GM18502 (cell line): ENCODE results near the gene ACTC1.
"Not testable (repeated sequence)": the region's sequence is repeated elsewhere in the genome, so short reads cannot be mapped to it uniquely, and the experiment has no call there.

Experiments used
- ATAC-seq: cut with Tn5 transposase; IDR thresholded peaks from one replicate; pipeline ENCODE4 v1.9.1; 2021; ENCODE audit warnings: mild to moderate bottlenecking; ENCODE audit not compliant: unreplicated experiment, poor library complexity

ACTC1 gene

GRCh38 chr15:34795267-34796081 is at the start of gene ACTC1:
Gene ACTC1 (minus strand): TSS chr15:34795549. CDS start chr15:34794808, 741 bp downstream.
- no peak for ATAC-seq

DNA sequence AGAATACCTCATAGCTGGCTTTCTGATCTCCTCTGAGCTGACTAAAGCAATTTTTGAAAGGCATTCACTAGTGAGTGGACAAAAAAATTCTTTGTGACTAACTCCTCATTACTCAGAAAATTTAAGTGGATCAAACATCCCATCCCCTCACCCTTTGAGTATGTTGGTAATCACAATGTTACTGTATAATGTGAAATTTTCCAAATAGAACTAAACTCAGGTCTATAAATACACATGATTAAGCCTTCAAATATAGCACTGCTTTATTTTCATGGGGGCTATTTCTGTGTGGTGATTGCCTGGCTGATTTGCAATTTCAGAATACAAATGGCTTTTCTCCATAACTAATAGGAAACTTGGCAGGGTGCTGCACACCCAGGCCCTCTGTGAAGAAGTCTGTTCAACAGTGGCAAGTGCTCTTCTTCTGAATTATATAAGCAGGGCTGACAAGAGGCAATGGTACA is 45.9 kb upstream of the ACTC1 start:
- no peak for ATAC-seq

DNA sequence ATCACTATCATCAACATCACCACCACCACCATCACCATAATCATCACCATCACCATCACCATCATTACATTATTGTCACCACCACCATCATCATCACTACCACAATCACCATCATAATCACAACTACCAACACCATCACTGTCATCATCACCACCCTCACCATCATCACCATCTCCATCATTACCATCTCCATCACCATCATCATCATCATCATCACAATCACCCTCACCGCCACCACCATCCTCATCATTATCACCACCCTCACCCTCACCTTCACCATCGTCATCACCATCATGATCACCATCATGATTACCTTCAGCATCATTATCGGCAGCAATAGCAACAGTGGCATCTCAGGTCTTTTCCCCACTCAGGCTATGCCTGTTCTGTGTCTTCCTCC is 42.9 kb upstream of the ACTC1 start:
- no peak for ATAC-seq

DNA sequence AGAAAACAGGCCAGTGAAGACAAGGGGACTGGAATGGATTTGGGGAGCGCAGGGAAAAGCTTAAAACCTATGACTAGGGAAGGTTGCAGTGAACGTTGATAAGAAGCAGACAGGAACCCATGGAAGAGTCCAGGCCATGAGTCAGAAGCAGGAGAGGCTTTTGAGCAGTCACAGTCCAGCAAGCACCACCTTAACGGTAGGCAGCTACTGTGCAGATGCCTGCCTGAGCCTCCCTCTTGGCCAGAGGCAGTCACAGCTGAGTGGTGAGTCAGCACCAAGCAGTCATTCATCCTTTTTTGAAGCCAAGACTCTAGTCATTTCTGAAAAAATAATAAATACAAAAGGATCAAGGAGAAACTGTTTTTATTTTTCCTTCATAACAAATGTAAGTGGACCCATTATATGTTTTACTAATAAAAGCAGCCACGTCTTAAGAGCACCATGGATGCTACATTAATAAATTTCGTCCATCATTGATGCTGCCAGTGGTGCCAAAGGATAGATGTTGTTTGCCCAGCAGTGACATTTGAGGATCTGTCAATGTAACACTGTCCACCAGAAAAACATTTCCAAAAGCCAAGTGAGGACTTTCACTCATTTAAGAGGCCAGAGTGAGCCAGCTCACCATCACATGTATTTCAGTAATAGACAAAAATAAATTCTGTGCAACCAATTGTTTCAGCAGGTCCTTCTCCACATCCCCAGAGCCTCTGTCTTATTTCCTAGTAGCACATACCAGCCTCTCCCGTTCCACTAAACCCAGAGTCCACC is 42.1 kb upstream of the ACTC1 start:
- no peak for ATAC-seq

GRCh38 chr15:34828145-34828911 is 33.0 kb upstream of the ACTC1 start:
- ATAC-seq, result no peak

GRCh38 chr15:34821831-34822230 is 26.5 kb upstream of the ACTC1 start:
- no peak for ATAC-seq

DNA sequence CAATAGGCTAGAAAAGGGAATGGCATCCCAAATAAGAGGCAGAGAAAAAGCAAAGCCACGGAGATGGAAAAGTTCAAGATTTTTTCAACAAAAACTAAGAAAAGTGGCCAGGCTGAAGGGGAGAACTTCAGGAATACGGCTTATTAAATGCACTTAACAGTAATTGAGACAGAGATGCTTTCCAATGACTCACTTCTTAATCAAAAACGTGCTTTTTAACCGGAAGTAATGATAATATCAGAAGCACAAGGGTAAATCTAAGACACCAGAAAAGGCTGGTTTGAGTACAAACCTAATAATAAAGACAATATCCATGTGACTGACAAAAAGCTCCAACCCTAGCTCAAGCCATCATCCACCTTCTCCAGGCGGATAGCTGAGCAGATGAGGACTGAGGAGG is 24.8 kb upstream of the ACTC1 start:
- ATAC-seq, result no peak

- no peak for ATAC-seq
Measured at GRCh38 chr15:34818526-34818925, 23.2 kb upstream of the ACTC1 start.

GRCh38 chr15:34815836-34816235 is 20.5 kb upstream of the ACTC1 start:
- ATAC-seq, result no peak

- no peak for ATAC-seq
Measured at GRCh38 chr15:34813446-34814190, 18.3 kb upstream of the ACTC1 start.

DNA sequence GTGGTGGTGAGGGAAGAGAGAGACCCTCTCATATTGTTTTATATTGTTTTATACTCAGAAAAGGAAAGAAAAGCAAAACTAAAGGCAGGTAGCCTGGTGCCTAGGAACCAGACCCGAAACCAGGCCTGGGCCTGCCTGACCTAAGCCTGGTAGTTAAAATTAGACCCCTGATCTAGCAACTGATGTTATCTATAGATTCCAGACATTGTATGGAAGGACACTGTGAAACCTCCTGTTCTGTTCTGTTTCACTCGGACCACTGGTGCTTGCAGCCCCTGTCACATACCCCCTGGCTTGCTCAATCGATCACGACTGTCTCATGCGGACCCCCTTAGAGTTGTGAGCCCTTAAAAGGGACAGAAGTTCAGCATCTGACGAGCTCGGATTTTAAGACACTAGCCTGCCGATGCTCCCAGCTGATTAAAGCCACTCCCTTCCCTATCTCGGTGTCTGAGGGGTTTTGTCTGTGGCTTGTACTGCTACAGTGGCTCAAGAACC is 17.6 kb upstream of the ACTC1 start:
- not testable (repeated sequence) for ATAC-seq

DNA sequence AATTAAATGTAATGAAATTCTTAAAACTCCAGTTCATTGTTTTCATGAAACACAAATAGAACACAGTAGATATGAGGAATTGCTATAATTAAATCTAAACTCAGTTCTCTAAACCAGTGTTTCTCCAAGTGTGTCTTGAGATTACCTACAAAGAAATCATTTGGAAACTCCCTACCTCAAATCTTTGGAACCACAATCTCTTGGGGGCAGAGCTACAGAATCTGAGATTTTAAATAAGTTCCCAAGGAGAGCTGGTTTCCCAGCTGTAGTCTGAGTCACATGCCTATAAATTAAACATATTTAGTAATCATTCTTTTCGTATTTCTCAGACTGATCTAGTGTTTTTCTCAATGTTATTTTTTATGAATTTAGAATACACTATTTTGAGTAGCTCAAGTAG is 17.0 kb upstream of the ACTC1 start:
- ATAC-seq, result no peak

GRCh38 chr15:34810443-34811129 is 15.2 kb upstream of the ACTC1 start:
- ATAC-seq, result no peak

- no peak for ATAC-seq
Measured at GRCh38 chr15:34809186-34809585, 13.8 kb upstream of the ACTC1 start.

- ATAC-seq, result no peak
Measured at GRCh38 chr15:34808016-34808415, 12.7 kb upstream of the ACTC1 start.

DNA sequence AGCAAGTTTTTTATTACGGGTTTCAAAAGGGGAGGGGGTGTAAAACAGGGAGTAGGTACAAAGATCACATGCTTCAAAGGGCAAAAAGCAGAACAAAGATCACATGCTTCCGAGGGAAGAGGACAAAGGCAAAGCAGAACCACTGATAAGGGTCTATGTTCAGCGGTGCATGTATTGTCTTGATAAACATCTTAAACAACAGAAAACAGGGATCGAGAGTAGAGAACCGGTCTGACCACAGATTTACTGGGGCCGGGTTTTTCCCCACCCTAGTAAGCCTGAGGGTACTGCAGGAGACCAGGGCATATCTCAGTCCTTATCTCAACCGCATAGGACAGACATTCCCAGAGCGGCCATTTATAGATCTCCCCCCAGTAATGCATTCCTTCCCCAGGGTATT is 11.9 kb upstream of the ACTC1 start:
- not testable (repeated sequence) for ATAC-seq

DNA sequence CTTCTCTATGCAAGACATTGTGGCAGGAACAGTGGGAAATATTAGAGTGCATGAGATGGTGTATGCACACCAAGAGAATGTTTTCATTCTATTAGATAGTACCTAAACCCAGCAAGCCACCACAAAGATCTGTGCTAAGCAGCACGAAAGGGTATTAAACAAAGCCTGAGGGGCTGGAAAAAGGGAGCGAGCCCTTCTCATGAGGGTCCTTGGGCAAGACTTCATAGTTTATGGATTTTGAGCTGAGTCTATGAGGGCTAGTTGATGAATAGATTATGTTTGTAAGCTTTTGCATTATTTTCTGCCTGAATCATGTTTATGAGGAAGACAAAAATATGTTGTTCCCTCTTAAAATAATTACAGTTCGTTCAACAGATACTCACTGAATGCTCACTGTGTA is 9.4 kb upstream of the ACTC1 start:
- ATAC-seq, result no peak

- no peak for ATAC-seq
Measured at GRCh38 chr15:34804113-34804512, 8.8 kb upstream of the ACTC1 start.
